ENCODE measurements around the gene ZFP69.

The ZFP69 gene

GRCh38 chr1:40508375-40509341 lies 31.6 kb downstream of the ZFP69 start, which contains the start of gene EXO5:
EXO5 (plus strand) TSS chr1:40508767; CDS start chr1:40514545, 5,778 bp downstream.
- DNase-seq = peak; percentile 89

- DNase-seq = no peak
Observed at GRCh38 chr1:40519517-40519916, 42.4 kb downstream of the ZFP69 start.

GRCh38 chr1:40530735-40531380 lies 53.8 kb downstream of the ZFP69 start:
- no peak for DNase-seq

- peak; percentile 88 for DNase-seq
Observed at GRCh38 chr1:40531381-40532061, 54.4 kb downstream of the ZFP69 start, which contains the start of gene ZNF684. ZNF684 (plus strand) TSS chr1:40531637; CDS start chr1:40533167, 1,530 bp downstream.

- no peak for DNase-seq
Observed at GRCh38 chr1:40532062-40532389, 54.9 kb downstream of the ZFP69 start.

GRCh38 chr1:40532844-40533424 lies 55.8 kb downstream of the ZFP69 start:
- DNase-seq = no peak

GRCh38 chr1:40534589-40534988 lies 57.5 kb downstream of the ZFP69 start:
- DNase-seq = no peak

- no peak for DNase-seq
Observed at GRCh38 chr1:40535732-40536131, 58.6 kb downstream of the ZFP69 start.

GRCh38 chr1:40539338-40539737 lies 62.2 kb downstream of the ZFP69 start:
- no peak for DNase-seq

Measured in right forelimb (tissue), 1 donor.